GM12892 (cell line): ENCODE data around the gene TMEM9.

Experiments
- POLR2A ChIP-seq: IDR thresholded peaks from 2 replicates; pipeline ENCODE4 v1.6.1; 2011; ENCODE audit warnings: low read depth, low read length, control low read depth
- POLR2AphosphoS5 ChIP-seq: IDR thresholded peaks from 2 replicates; pipeline ENCODE4 v1.6.1; 2011; ENCODE audit warnings: low read depth, low read length, control low read depth

GRCh38 chr1:201123866-201124265 lies 30.4 kb downstream of the TMEM9 start:
- no peak for TF ChIP-seq POLR2AphosphoS5
- no peak for TF ChIP-seq POLR2A
